ENCODE data around the gene BASP1. TPM values are rescaled to one million over a fixed set of nuclear protein-coding genes. Genes with fewer than 3 reads are reported as not detected.

BASP1 gene
- total and polyA plus RNA-seq, 2 experiments from 2014 or later, result 87.5 to 114 TPM

- TF ChIP-seq REST (IDR thresholded peaks at IDR 0.05; ENCODE audit: unreplicated experiment) (no peak), CREB1 (CRISPR knock-in tag; IDR thresholded peaks at IDR 0.05; ENCODE audit: low read depth) (no peak), POLR2AphosphoS5 (IDR thresholded peaks at IDR 0.05; ENCODE audit: low read depth) (no peak), JUNB (IDR thresholded peaks at IDR 0.05; ENCODE audit: unreplicated experiment) (no peak)
These were observed 108.6 kb downstream of the BASP1 start (continued) for GRCh38 chr5:17325770-17326599.

Small RNA genes lying within 50 kb of the gene (small RNA-seq; reads per million reads assigned to genes)
- gene RNU6-1003P (ENCODE audit: low replicate concordance), result not detected

Measured in GM23338 (cell line).